ENCODE results near the gene ATF5.
"Not testable (repeated sequence)": the region's sequence is repeated elsewhere in the genome, so short reads cannot be mapped to it uniquely, and the experiment has no call there.

Gene ATF5

GRCh38 chr19:49938662-49939061, 9.7 kb downstream of the ATF5 start:
- Mint-ChIP-seq H3K27ac (no peak overlapping the region), H3K9me3 (no peaks in the 10 kb centered on the region), H3K4me3 (no peak overlapping the region), H3K27me3 (ENCODE audit: low read depth) (peaks cover 13% of the 10 kb centered on the region), H3K4me1 (ENCODE audit: low read depth) (peaks cover 5% of the 10 kb centered on the region), H3K36me3 (ENCODE audit: low read depth) (peaks cover 2% of the 10 kb centered on the region)

DNA sequence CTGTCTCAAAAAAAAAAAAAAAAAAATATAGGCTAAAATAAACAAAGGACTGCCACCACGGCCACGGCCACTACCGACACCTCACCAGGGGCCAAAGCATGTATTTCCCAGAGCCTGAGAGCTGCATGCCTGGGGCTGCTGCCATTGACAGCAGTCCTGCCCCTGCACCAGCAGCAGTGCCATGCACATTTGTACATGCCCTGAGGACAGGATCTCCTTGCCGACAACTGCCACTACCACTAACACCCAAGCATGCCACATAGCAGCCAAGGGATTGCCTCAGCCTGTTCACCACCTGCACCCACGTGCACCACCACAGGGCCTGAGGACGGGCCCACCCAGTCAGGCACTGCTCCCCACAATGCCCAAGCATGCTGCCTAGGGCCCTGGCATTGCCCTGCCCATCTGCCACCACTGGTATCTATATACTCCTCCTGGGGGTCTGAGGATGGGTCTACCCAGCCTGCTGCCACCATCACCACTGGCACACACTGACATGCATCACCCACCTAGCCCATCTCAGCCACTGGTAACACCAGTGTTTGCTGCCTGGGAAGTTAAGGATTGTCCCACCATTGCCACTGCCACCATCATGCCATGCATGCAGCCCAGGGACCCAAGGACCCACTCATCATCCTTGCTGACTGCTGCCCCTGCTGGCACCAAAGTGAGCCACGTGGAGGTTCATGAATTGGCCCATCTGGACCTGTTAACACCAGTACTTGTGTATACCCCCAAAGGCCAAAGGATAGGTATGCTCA, 10.9 kb downstream of the ATF5 start:
- peaks cover 13% of the 10 kb centered on the region for H3K27me3 Mint-ChIP-seq (ENCODE audit: low read depth)
- peaks cover 5% of the 10 kb centered on the region for H3K4me1 Mint-ChIP-seq (ENCODE audit: low read depth)
- H3K4me3 Mint-ChIP-seq, result no peak overlapping the region
- no peaks in the 10 kb centered on the region for H3K9me3 Mint-ChIP-seq
- no peaks in the 10 kb centered on the region for H3K36me3 Mint-ChIP-seq (ENCODE audit: low read depth)
- no peak overlapping the region for H3K27ac Mint-ChIP-seq

GRCh38 chr19:49940482-49940791, 11.4 kb downstream of the ATF5 start:
- peaks cover 4% of the 10 kb centered on the region for H3K9me3 Mint-ChIP-seq
- no peak overlapping the region for H3K4me3 Mint-ChIP-seq
- H3K36me3 Mint-ChIP-seq (ENCODE audit: low read depth), result no peaks in the 10 kb centered on the region
- peaks cover 13% of the 10 kb centered on the region for H3K27me3 Mint-ChIP-seq (ENCODE audit: low read depth)
- H3K4me1 Mint-ChIP-seq (ENCODE audit: low read depth), result peaks cover 5% of the 10 kb centered on the region
- H3K27ac Mint-ChIP-seq, result no peak overlapping the region

GRCh38 chr19:49944567-49944966, 15.6 kb downstream of the ATF5 start:
- H3K27me3 Mint-ChIP-seq (ENCODE audit: low read depth); H3K9me3 Mint-ChIP-seq; H3K27ac Mint-ChIP-seq; H3K4me3 Mint-ChIP-seq; H3K36me3 Mint-ChIP-seq (ENCODE audit: low read depth); H3K4me1 Mint-ChIP-seq (ENCODE audit: low read depth): not testable (repeated sequence)

DNA sequence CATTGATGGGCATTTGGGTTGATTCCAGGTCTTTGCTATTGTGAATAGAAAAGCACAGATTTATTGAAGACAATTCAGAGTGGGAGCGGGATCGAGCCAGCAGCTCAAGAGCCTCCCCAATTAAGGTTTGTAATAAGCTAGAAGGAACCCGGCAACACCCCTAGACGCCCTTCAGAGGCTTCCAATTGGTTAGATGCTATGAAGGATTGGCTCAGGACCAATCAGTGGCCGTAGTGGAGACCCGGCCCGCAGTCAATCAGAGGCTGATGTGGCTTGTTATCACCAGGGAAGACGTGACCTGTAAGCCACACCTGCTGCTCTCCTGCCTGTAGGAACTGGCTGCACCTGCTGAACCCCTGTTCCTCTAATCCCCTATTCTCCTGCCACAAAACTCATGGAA, 17.4 kb downstream of the ATF5 start:
- H3K9me3 Mint-ChIP-seq, result peaks cover 5% of the 10 kb centered on the region
- no peaks in the 10 kb centered on the region for H3K4me1 Mint-ChIP-seq (ENCODE audit: low read depth)
- H3K4me3 Mint-ChIP-seq, result no peak overlapping the region
- H3K27ac Mint-ChIP-seq, result no peak overlapping the region
- H3K27me3 Mint-ChIP-seq (ENCODE audit: low read depth), result peaks cover 4% of the 10 kb centered on the region
- H3K36me3 Mint-ChIP-seq (ENCODE audit: low read depth), result no peaks in the 10 kb centered on the region

GRCh38 chr19:49949742-49950589, 21.0 kb downstream of the ATF5 start:
- Mint-ChIP-seq H3K4me3 (no peak overlapping the region), H3K27ac (no peak overlapping the region), H3K36me3 (ENCODE audit: low read depth) (no peaks in the 10 kb centered on the region), H3K4me1 (ENCODE audit: low read depth) (peaks cover 2% of the 10 kb centered on the region), H3K27me3 (ENCODE audit: low read depth) (peaks cover 9% of the 10 kb centered on the region), H3K9me3 (peaks cover 5% of the 10 kb centered on the region)

DNA sequence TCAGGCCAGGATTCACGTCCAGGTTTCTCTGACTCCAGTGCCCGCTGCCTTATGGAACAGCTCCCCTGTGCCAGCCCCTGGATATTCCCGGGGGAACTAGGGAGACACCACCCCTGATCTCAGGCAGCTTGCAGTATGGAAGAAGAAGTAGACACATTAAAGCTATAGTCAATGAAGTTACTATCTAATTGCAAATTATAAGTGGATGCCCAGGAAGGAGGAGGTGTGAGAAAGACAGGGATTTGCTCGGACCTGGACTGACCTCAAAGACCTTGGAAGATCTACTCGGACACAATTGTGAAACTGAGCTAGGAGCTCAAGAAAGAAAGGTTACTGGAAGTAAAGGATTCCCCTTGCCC, 21.6 kb downstream of the ATF5 start:
- Mint-ChIP-seq H3K4me3 (no peak overlapping the region), H3K4me1 (ENCODE audit: low read depth) (peaks cover 2% of the 10 kb centered on the region), H3K27me3 (ENCODE audit: low read depth) (peaks cover 9% of the 10 kb centered on the region), H3K9me3 (peaks cover under 1% of the 10 kb centered on the region), H3K27ac (no peak overlapping the region), H3K36me3 (ENCODE audit: low read depth) (no peaks in the 10 kb centered on the region)

DNA sequence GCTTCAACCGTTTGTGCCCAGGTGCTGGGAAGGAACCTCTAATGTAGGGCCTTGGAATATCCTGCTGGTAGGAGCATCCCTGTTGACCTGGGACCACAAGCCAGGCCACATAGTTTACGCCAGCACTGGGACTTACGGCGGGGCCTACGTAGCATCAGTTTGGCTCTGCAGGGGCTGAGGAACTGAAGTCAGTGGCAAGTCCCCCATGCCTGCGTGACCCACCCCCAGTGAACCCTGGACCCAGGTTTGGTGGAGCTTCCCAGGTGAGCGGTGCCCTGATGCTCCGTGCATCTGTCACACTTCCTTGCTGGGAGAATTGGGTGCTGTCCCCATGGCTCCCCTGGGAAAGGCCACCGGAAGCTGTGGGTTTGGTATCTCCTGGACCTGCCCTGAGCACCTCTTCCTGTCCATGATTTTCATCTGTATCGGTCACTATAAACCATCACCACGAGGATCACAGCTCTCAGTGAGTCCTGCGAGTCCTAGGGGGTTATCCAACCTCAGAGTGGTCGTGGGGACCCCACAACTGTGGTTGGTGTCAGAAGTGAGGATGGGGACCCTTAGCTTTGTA, 22.0 kb downstream of the ATF5 start:
- Mint-ChIP-seq H3K36me3 (ENCODE audit: low read depth) (no peaks in the 10 kb centered on the region), H3K27ac (no peak overlapping the region), H3K27me3 (ENCODE audit: low read depth) (peaks cover 9% of the 10 kb centered on the region), H3K9me3 (no peaks in the 10 kb centered on the region), H3K4me3 (no peak overlapping the region), H3K4me1 (ENCODE audit: low read depth) (peaks cover 2% of the 10 kb centered on the region)

GRCh38 chr19:49951806-49952478, 22.9 kb downstream of the ATF5 start:
- no peak overlapping the region for H3K27ac Mint-ChIP-seq
- no peaks in the 10 kb centered on the region for H3K9me3 Mint-ChIP-seq
- H3K4me1 Mint-ChIP-seq (ENCODE audit: low read depth), result peaks cover 2% of the 10 kb centered on the region
- H3K36me3 Mint-ChIP-seq (ENCODE audit: low read depth), result no peaks in the 10 kb centered on the region
- peaks cover 9% of the 10 kb centered on the region for H3K27me3 Mint-ChIP-seq (ENCODE audit: low read depth)
- no peak overlapping the region for H3K4me3 Mint-ChIP-seq

DNA sequence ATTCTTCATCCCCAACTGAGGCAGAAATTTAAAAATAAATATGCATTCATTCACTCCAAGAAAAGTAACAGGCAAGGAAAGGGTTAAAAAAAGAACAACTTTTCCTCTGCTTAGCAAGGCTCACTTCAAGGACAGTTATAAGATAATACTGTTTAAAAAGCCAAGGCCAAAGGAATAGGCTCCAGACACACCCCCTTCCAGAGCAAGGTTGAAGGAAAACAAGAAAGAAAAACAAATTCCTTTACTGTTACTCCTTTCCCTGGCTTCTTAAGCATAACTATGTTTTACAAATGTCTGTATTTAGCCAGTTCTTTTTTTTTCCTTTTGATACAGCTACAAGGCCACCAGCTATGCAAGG, 23.5 kb downstream of the ATF5 start:
- no peak overlapping the region for H3K27ac Mint-ChIP-seq

GRCh38 chr19:49952906-49953305, 23.9 kb downstream of the ATF5 start:
- H3K4me3 Mint-ChIP-seq, result no peak overlapping the region
- H3K27me3 Mint-ChIP-seq (ENCODE audit: low read depth), result peaks cover 9% of the 10 kb centered on the region
- H3K4me1 Mint-ChIP-seq (ENCODE audit: low read depth), result peaks cover 2% of the 10 kb centered on the region
- no peak overlapping the region for H3K27ac Mint-ChIP-seq
- no peaks in the 10 kb centered on the region for H3K9me3 Mint-ChIP-seq
- H3K36me3 Mint-ChIP-seq (ENCODE audit: low read depth), result no peaks in the 10 kb centered on the region

More for the DNA sequence above, 23.5 kb downstream of the ATF5 start:
- Mint-ChIP-seq H3K9me3 (no peaks in the 10 kb centered on the region), H3K4me3 (no peak overlapping the region), H3K27me3 (ENCODE audit: low read depth) (peaks cover 9% of the 10 kb centered on the region), H3K4me1 (ENCODE audit: low read depth) (peaks cover 2% of the 10 kb centered on the region), H3K36me3 (ENCODE audit: low read depth) (no peaks in the 10 kb centered on the region)

DNA sequence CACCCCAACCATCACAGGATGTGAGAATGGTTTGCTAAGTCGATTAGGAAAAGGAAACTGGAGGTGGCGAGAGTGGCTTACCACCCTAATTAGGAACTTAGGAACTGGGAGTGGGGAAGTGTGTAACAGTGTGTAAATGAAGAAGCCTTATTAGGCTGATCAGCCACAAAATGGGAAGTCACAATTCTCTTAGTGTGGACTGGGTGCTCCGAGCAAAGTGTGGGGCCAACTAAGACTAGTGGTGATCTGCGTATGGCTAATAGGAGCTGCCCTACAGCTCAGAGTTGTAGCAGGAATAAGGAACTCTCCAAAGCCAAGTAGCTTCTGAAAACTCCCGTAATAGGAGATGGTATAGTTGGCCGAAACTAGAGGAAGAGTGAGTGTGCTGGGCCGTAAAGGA, 24.4 kb downstream of the ATF5 start:
- Mint-ChIP-seq H3K4me3 (no peak overlapping the region), H3K27me3 (ENCODE audit: low read depth) (peaks cover 9% of the 10 kb centered on the region), H3K27ac (no peak overlapping the region), H3K9me3 (no peaks in the 10 kb centered on the region), H3K36me3 (ENCODE audit: low read depth) (no peaks in the 10 kb centered on the region), H3K4me1 (ENCODE audit: low read depth) (peaks cover 2% of the 10 kb centered on the region)

DNA sequence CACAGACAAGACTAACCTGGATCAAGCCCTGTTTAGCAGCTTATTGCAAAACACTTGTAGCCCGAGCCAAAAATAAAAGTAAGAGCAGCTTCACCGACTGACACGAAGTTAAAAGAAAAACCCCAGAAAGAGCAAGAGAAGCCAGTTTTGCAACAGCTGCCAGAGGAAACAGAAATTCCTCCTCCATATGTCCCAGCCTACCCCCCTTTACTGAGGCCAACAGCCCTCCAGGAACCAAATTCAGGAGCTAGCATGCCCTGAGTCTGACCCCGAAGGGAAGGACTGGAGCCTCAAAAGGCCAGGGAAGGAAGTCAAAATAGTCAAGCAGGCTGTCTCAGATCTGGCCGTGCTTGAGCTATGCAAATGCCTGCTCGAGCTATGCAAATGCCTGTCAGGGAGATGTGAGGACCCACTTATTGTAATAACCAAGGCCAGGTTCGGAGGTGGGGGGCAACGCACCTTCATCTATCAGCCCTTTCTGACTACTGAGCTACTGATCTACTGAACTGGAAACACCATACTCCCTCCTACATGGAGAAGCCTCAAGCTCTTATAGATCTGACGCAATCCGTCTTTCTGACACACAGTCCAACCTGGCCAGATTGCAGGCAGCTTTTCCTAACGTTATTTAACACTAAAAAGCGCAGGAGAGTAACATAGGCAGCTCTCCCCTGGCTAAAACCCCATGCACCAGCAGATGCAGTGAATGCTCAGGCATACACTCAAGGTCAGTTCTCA, 25.3 kb downstream of the ATF5 start:
- Mint-ChIP-seq H3K9me3 (no peaks in the 10 kb centered on the region), H3K4me3 (no peak overlapping the region), H3K27ac (no peak overlapping the region), H3K27me3 (ENCODE audit: low read depth) (peaks cover 9% of the 10 kb centered on the region), H3K36me3 (ENCODE audit: low read depth) (no peaks in the 10 kb centered on the region), H3K4me1 (ENCODE audit: low read depth) (peaks cover 2% of the 10 kb centered on the region)

DNA sequence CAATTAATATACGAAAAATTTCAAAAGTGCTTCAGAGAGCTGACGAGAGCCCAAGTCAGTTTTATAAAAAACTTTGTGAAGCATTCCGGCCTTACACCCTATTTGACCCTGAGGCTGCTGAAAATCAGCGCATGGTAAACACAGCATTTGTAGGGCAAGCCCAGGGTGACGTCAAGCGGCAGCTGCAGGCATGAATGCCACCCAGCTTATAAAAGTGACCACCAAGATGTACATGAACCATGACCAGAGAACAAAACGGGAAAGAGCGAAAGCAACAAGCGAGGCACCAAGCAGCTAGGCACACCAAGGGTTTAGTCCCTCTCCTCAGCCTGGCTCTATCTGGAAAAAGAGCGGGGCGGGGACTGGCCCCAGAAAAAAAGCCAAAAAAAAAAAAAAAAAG, 25.9 kb downstream of the ATF5 start:
- no peaks in the 10 kb centered on the region for H3K36me3 Mint-ChIP-seq (ENCODE audit: low read depth)
- no peak overlapping the region for H3K4me3 Mint-ChIP-seq
- H3K4me1 Mint-ChIP-seq (ENCODE audit: low read depth), result peaks cover 2% of the 10 kb centered on the region
- no peaks in the 10 kb centered on the region for H3K9me3 Mint-ChIP-seq
- H3K27me3 Mint-ChIP-seq (ENCODE audit: low read depth), result peaks cover 9% of the 10 kb centered on the region
- H3K27ac Mint-ChIP-seq, result no peak overlapping the region

Measured in T-helper 1 cell treated with Interleukin-12 subunit alpha and Interleukin-12 subunit beta and Interleukin-4 antibody, amounts not matched to agents 30 μg/mL and 1 μg/mL, for 36 hours (primary cell).